Tibial nerve (tissue), 4 donors: Measurements from ENCODE around the gene RIMKLA.

Source experiments
- CTCF ChIP-seq, 5 experiments: fragments of 200-600 bp in 3 of 5; fragments of 450-650 bp in 2 of 5; sonication (generic) in 3 of 5; IDR thresholded peaks; one replicate each; pipeline ENCODE4 v1.5.1; 2016 to 2019; ENCODE audit warnings: antibody characterized with exemption in 5 of 5, mild to moderate bottlenecking in 3 of 5, moderate library complexity in 2 of 5
- EP300 ChIP-seq, 2 donors: sonication (generic); formaldehyde crosslinking; IDR thresholded peaks; one replicate each; pipeline ENCODE4 v1.6.1; 2017; ENCODE audit warnings: antibody characterized with exemption in 2 of 2, mild to moderate bottlenecking in 1 of 2
- POLR2A ChIP-seq, 2 donors: fragments of 450-650 bp; IDR thresholded peaks; one replicate each; pipeline ENCODE4 v1.6.1; 2017; ENCODE audit warnings: antibody characterized with exemption in 2 of 2, mild to moderate bottlenecking in 2 of 2, moderate library complexity in 2 of 2

- no peak for TF ChIP-seq CTCF (IDR thresholded peaks at IDR 0.05)
- TF ChIP-seq POLR2A (IDR thresholded peaks at IDR 0.05), result no peak
- no peak for TF ChIP-seq EP300 (IDR thresholded peaks at IDR 0.05)
Observed at GRCh38 chr1:42433369-42433768, 52.8 kb downstream of the RIMKLA start.
